B cell (primary cell): Measurements from ENCODE around the gene SH3RF3. TPM values are rescaled to one million over a fixed set of nuclear protein-coding genes. Genes with fewer than 3 reads are reported as not detected.

Experiments
- ATAC-seq: fragments of 200-7000 bp; cut with Tn5 transposase; one replicate; pipeline ENCODE4 v1.10.0; 2021; ENCODE audit warnings: low read depth, mild to moderate bottlenecking, moderate number of reproducible peaks, moderate library complexity
- CTCF ChIA-PET: fragments of 350-600 bp; sonication (Branson Sonifier 250); formaldehyde crosslinking; loops from one replicate; lab custom pipeline; 2021; ENCODE audit warnings: antibody characterized with exemption, inconsistent platforms; lab: Charles Lee
- POLR2A ChIA-PET: fragments of 350-600 bp; sonication (Branson Sonifier 250); formaldehyde crosslinking; loops from one replicate; lab custom pipeline; 2021; ENCODE audit warnings: antibody characterized with exemption; lab: Charles Lee
- DNase-seq: peaks from one replicate; pipeline ENCODE4 v3.0.0; 2013
- H2AFZ ChIP-seq: 2 replicates; pipeline ENCODE4 v1.6.1; 2012; ENCODE audit warnings: mild to moderate bottlenecking, low read depth, low read length; ENCODE audit not compliant: insufficient read depth, poor library complexity, severe bottlenecking
- H3K27ac ChIP-seq, 2 donors: 1 replicate in 1 of 2; 2 replicates in 1 of 2; pipeline ENCODE4 v1.5.1; 2012 to 2013; ENCODE audit warnings: low read length in 2 of 2, mild to moderate bottlenecking in 2 of 2, moderate library complexity in 1 of 2
- H3K27me3 ChIP-seq, 4 experiments: fragments of 200-600 bp in 1 of 4; sonication (generic) in 1 of 4; replicated peaks in 1 of 4; 1 replicate in 2 of 4; 2 replicates in 2 of 4; pipeline versions ENCODE4 v1.6.1 to v1.7.0; 2013 to 2016; ENCODE audit warnings: low read length in 3 of 4, mild to moderate bottlenecking in 2 of 4, mixed read lengths in 1 of 4, moderate library complexity in 1 of 4; ENCODE audit not compliant: insufficient read depth in 4 of 4, control insufficient read depth in 3 of 4; ENCODE audit errors: control extremely low read depth in 1 of 4
- H3K36me3 ChIP-seq, 2 experiments: replicated peaks in 1 of 2; 1 replicate in 1 of 2; 2 replicates in 1 of 2; pipeline versions ENCODE4 v1.6.1 to v1.7.1; 2013; ENCODE audit warnings: low read length in 1 of 2; ENCODE audit not compliant: insufficient read depth in 2 of 2, control insufficient read depth in 1 of 2; ENCODE audit errors: control extremely low read depth in 1 of 2, extremely low read depth in 1 of 2
- H3K4me1 ChIP-seq, 2 donors: fragments of 200-600 bp in 1 of 2; sonication (generic) in 1 of 2; 1 replicate in 1 of 2; 2 replicates in 1 of 2; pipeline versions ENCODE4 v1.5.1 to v1.6.1; 2013 to 2017; ENCODE audit warnings: low read length in 2 of 2; ENCODE audit not compliant: control insufficient read depth in 2 of 2, insufficient read depth in 2 of 2
- H3K4me2 ChIP-seq: replicated peaks from 2 replicates; pipeline ENCODE3; 2012; ENCODE audit warnings: mild to moderate bottlenecking, low read depth, low read length; ENCODE audit not compliant: poor library complexity, severe bottlenecking
- H3K4me3 ChIP-seq, 5 experiments: fragments of 200-600 bp in 1 of 5; sonication (generic) in 1 of 5; 1 replicate in 3 of 5; 2 replicates in 2 of 5; pipeline versions ENCODE4 v1.5.1 to v1.7.0; 2011 to 2016; ENCODE audit warnings: low read length in 4 of 5, mild to moderate bottlenecking in 4 of 5, low read depth in 2 of 5, control low read depth in 1 of 5, moderate library complexity in 1 of 5; ENCODE audit not compliant: insufficient read depth in 1 of 5; ENCODE audit errors: control extremely low read depth in 1 of 5, extremely low read depth in 1 of 5
- H3K79me2 ChIP-seq: fragments of 200-600 bp; sonication (generic); one replicate; pipeline ENCODE4 v1.6.0; 2016; ENCODE audit warnings: low read length; ENCODE audit not compliant: control insufficient read depth, insufficient read depth
- H3K9ac ChIP-seq: fragments of 200-600 bp; sonication (generic); 2 replicates; pipeline ENCODE4 v1.6.1; 2017; ENCODE audit warnings: mild to moderate bottlenecking, low read length, moderate library complexity
- H3K9me3 ChIP-seq, 3 donors: one replicate each; pipeline versions ENCODE4 v1.6.1 to v1.7.1; 2013; ENCODE audit warnings: low read length in 2 of 3; ENCODE audit not compliant: control insufficient read depth in 2 of 3, insufficient read depth in 1 of 3; ENCODE audit errors: control extremely low read depth in 1 of 3
- H4K20me1 ChIP-seq: 2 replicates; pipeline ENCODE4 v1.6.0; 2012; ENCODE audit warnings: mild to moderate bottlenecking, low read length; ENCODE audit not compliant: insufficient read depth, control insufficient read depth, poor library complexity, severe bottlenecking
- H3K27ac Mint-ChIP-seq: one replicate; pipeline ENCODE4 v1.8.0; 2021; ENCODE audit warnings: mixed read lengths
- H3K27me3 Mint-ChIP-seq: one replicate; pipeline ENCODE4 v1.8.0; 2021; ENCODE audit warnings: mixed read lengths
- H3K4me1 Mint-ChIP-seq: one replicate; pipeline ENCODE4 v1.8.0; 2021; ENCODE audit warnings: mixed read lengths
- H3K4me3 Mint-ChIP-seq: one replicate; pipeline ENCODE4 v1.8.0; 2021; ENCODE audit warnings: mixed read lengths
- H3K9me3 Mint-ChIP-seq: one replicate; pipeline ENCODE4 v1.8.0; 2022; ENCODE audit warnings: mixed read lengths; ENCODE audit not compliant: insufficient read depth
- EZH2 ChIP-seq: IDR thresholded peaks from 2 replicates; pipeline ENCODE4 v1.6.1; 2012; ENCODE audit warnings: borderline replicate concordance, low read depth, mild to moderate bottlenecking, moderate library complexity, low read length; ENCODE audit not compliant: insufficient read depth, poor library complexity, severe bottlenecking
- WGBS: methylation state at CpG from one replicate; pipeline ENCODE4 v1.1.5; 2013; ENCODE audit warnings: missing lambda C conversion rate; ENCODE audit not compliant: insufficient coverage; 5-methylcytosine and 5-hydroxymethylcytosine counted together
- intact Hi-C: fragments of 100-400 bp; cut with micrococcal nuclease; formaldehyde crosslinking; loops from one replicate; pipeline ENCODE4 v1.10.0; 2022
- polyA plus RNA-seq: library from polyadenylated mRNA; depleted of rRNA; stranded (reverse); fragments of >200 nt; gene quantifications from 2 replicates; pipeline ENCODE4 v1.2.3, GENCODE V29; 2012
- total RNA-seq, 2 donors: library from RNA; stranded (reverse); fragments of 120-200 nt in 1 of 2; gene quantifications; 1 replicate in 1 of 2; 2 replicates in 1 of 2; pipeline versions ENCODE4 v1.2.3 to v1.2.4, GENCODE V29; 2013 to 2022
- TF ChIP-seq, protein P1 (sequence below): fragments of 200-600 bp; IDR thresholded peaks from one replicate; pipeline ENCODE4 v1.8.0; 2022; ENCODE audit warnings: antibody characterized with exemption, mild to moderate bottlenecking

Gene SH3RF3
- total and polyA plus RNA-seq, 2 donors (not counting 1 experiment from before 2014, with no cell fraction given) = 0.07 to 1.2 TPM

DNA sequence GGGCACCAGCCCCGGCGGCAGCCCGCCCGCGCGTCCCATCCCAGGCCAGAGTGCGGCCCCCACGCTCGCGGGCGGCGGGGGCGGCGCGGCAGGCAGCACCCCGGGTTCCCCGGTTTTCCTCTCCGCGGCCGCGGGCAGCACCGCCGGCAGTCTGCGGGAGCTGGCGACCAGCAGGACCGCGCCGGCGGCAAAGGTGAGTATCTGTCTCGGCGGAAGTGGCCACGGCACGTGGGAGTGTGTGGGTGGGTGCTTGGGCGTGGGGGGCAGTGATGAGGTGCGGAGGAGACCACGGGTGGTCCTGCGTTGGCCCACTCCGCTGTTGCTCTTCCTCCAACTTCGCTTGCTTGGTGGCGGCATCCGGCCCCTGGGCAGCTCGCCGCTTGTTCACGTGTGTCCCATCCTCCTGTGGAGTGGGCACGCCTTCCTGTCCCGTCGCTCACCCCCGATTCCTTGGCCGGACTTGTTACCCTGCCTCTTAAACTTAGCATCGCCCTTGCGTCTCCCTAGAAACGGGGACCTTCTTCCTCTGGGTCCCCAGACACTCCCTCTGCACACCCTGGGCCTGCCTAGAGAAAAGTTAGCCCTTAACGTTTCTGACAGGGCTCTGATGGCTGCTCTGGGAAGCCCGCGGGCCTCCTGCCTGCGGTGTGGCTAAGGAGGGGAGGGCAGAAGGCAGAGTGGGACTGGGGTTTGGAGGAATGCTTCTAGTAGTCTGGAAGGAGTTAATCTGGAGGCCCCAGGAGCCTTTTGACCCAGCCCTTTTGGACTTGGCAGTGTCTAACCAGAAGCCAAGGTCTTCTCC is 1.1 kb downstream of the SH3RF3 start:
- Mint-ChIP-seq H3K4me1 (peaks cover 18% of the 10 kb centered on the region), H3K27ac (peak overlapping the region; percentile 41), H3K4me3 (peak overlapping the region; percentile 85), H3K9me3 (no peaks in the 10 kb centered on the region), H3K27me3 (peaks cover 28% of the 10 kb centered on the region)
- TF ChIP-seq EZH2 = no peak
- TF ChIP-seq, protein P1, sequence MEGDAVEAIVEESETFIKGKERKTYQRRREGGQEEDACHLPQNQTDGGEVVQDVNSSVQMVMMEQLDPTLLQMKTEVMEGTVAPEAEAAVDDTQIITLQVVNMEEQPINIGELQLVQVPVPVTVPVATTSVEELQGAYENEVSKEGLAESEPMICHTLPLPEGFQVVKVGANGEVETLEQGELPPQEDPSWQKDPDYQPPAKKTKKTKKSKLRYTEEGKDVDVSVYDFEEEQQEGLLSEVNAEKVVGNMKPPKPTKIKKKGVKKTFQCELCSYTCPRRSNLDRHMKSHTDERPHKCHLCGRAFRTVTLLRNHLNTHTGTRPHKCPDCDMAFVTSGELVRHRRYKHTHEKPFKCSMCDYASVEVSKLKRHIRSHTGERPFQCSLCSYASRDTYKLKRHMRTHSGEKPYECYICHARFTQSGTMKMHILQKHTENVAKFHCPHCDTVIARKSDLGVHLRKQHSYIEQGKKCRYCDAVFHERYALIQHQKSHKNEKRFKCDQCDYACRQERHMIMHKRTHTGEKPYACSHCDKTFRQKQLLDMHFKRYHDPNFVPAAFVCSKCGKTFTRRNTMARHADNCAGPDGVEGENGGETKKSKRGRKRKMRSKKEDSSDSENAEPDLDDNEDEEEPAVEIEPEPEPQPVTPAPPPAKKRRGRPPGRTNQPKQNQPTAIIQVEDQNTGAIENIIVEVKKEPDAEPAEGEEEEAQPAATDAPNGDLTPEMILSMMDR = no peak
- Histone ChIP-seq H2AFZ (peak overlapping the region; percentile 83), H3K36me3 (no peaks in the 10 kb centered on the region), H4K20me1 (no peaks in the 10 kb centered on the region), H3K27me3 (peaks cover 0 to 12% (median 2%) of the 10 kb centered on the region in 4 experiments), H3K9ac (peak overlapping the region; percentile 69), H3K9me3 (no peaks in the 10 kb centered on the region), H3K4me2 (peak overlapping the region; percentile 97), H3K4me3 (peak overlapping the region in 3 of 5 experiments; percentile 62 to 77 (median 70)), H3K79me2 (no peaks in the 10 kb centered on the region), H3K4me1 (peaks cover 10 to 11% of the 10 kb centered on the region in 2 donors), H3K27ac (no peak overlapping the region)
- ChIA-PET CTCF (interaction anchor here (1.7 to 9.0 kb wide), 2 partner anchors 350 to 379 kb away, joined by 3 to 106 read pairs; no protein-coding TSS in a partner anchor), POLR2A (no interaction called here)
- intact Hi-C loops = loop anchor here (10.0 kb wide), 1 partner anchor 125 kb away; no protein-coding TSS in a partner anchor
- no peak for DNase-seq
- ATAC-seq = no peak
- WGBS = 25% methylated on average over 56 of the region's 56 CpGs

DNA sequence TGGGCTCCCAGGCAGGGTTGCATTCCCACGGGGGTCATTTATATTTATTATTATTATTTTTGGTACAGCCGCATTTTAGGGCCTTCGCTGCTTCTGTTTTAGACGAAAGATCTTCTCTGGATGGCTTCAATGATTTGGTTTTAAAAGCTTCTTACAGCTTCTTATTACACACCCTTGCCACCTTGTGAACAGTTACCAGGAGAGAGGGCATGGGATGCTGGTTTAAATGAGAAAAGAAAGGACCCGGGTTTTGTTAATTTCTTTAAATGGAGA is 1.7 kb downstream of the SH3RF3 start:
- ChIA-PET POLR2A (no interaction called here), CTCF (interaction anchor here (1.7 to 9.0 kb wide), 2 partner anchors 349 to 378 kb away, joined by 3 to 106 read pairs; no protein-coding TSS in a partner anchor)
- no CpG with 5 or more reads among the region's 5 CpGs for WGBS
- Histone ChIP-seq H3K27me3 (peaks cover 0 to 16% (median 2%) of the 10 kb centered on the region in 4 experiments), H3K27ac (no peak overlapping the region), H3K4me2 (no peak overlapping the region), H3K79me2 (no peaks in the 10 kb centered on the region), H3K36me3 (no peaks in the 10 kb centered on the region), H3K9ac (no peak overlapping the region), H3K9me3 (no peaks in the 10 kb centered on the region), H3K4me1 (peaks cover 10 to 12% of the 10 kb centered on the region in 2 donors), H4K20me1 (no peaks in the 10 kb centered on the region), H3K4me3 (no peak overlapping the region), H2AFZ (no peak overlapping the region)
- ATAC-seq (no peak), DNase-seq (no peak)
- Mint-ChIP-seq H3K9me3 (no peaks in the 10 kb centered on the region), H3K27ac (no peak overlapping the region), H3K4me3 (peak overlapping the region; percentile 9), H3K4me1 (peaks cover 22% of the 10 kb centered on the region), H3K27me3 (peaks cover 24% of the 10 kb centered on the region)
- intact Hi-C loops = loop anchor here (10.0 kb wide), 1 partner anchor 124 kb away; no protein-coding TSS in a partner anchor
- TF ChIP-seq EZH2 = no peak
- TF ChIP-seq, protein P1 = no peak
